ENCODE measurements around the gene DICER1. TPM values are rescaled to one million over a fixed set of nuclear protein-coding genes. Genes with fewer than 3 reads are reported as not detected.

Gene DICER1
- polyA plus RNA-seq, 1 donor (not counting 4 experiments of a cell fraction or from before 2014, with no cell fraction given) = 31.6 TPM

DNA sequence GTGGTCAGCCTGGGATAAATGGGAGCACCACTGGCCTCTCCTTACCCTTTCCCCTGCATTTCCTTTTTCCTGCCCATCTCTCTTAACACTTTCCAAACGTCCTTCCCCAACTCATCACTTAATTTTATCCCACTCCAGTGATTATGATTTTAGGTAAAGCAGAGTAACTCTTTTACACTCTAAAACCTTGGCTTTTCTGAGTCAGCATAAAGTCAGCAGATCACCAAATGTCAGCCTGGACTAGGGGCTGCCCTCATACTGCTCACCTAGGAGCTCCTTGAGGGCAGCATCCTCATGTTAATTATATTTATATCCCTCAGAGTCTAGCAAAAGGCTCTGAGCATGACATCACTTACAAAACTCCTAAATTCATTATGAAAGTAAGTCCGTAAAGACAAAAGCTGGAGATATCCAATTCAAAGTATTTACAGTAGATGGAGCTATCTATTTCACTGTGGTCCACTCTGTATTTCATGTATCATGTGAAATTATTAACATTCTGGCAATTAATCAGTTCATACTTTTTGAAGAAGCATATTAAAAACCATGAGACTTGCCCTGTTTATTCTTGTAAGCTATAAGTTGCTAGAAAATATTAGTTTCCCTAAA is 17.0 kb upstream of the DICER1 start:
- no peak overlapping the region for H3K4me2 ChIP-seq (ENCODE audit: control insufficient read depth, extremely low read depth, insufficient read depth, low read depth, low read length)
- no peak overlapping the region for H3K9ac ChIP-seq (ENCODE audit: control insufficient read depth, extremely low read depth, insufficient read depth, low read length)
- no peaks in the 10 kb centered on the region for H3K9me3 ChIP-seq (ENCODE audit: control insufficient read depth, low read depth, low read length)
- no peaks in the 10 kb centered on the region for H3K79me2 ChIP-seq (ENCODE audit: control insufficient read depth, insufficient read depth, low read length)
- no peak for FAIRE-seq
- H3K4me3 ChIP-seq (ENCODE audit: control insufficient read depth in 2 of 3, extremely low read depth in 1 of 3, insufficient read depth in 2 of 3, low read depth in 1 of 3, low read length in 3 of 3) = no peak overlapping the region
- H4K20me1 ChIP-seq (ENCODE audit: control insufficient read depth, extremely low read depth, insufficient read depth, low read length) = peaks cover 2% of the 10 kb centered on the region
- no peak overlapping the region for H3K27ac ChIP-seq (ENCODE audit: control insufficient read depth, insufficient read depth, low read length)
- H2AFZ ChIP-seq (ENCODE audit: control insufficient read depth, low read length) = no peak overlapping the region
- TF ChIP-seq EZH2 (IDR thresholded peaks at IDR 0.05; ENCODE audit: low read length) = no peak
- TF ChIP-seq, protein P1, sequence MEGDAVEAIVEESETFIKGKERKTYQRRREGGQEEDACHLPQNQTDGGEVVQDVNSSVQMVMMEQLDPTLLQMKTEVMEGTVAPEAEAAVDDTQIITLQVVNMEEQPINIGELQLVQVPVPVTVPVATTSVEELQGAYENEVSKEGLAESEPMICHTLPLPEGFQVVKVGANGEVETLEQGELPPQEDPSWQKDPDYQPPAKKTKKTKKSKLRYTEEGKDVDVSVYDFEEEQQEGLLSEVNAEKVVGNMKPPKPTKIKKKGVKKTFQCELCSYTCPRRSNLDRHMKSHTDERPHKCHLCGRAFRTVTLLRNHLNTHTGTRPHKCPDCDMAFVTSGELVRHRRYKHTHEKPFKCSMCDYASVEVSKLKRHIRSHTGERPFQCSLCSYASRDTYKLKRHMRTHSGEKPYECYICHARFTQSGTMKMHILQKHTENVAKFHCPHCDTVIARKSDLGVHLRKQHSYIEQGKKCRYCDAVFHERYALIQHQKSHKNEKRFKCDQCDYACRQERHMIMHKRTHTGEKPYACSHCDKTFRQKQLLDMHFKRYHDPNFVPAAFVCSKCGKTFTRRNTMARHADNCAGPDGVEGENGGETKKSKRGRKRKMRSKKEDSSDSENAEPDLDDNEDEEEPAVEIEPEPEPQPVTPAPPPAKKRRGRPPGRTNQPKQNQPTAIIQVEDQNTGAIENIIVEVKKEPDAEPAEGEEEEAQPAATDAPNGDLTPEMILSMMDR (optimal IDR thresholded peaks at IDR 0.05 in 1 of 3, IDR thresholded peaks at IDR 0.05 in 1 of 3, conservative IDR thresholded peaks at IDR 0.05 in 1 of 3; ENCODE audit: extremely low read depth in 1 of 3, insufficient read depth in 2 of 3, low read length in 3 of 3) = no peak
- H3K4me1 ChIP-seq (ENCODE audit: control insufficient read depth, extremely low read depth, insufficient read depth, low read length) = no peaks in the 10 kb centered on the region
- DNase-seq (ENCODE audit: low read depth, low spot score) = no peak
- dilution Hi-C loops (cut with MboI; ENCODE audit: extremely low pct_ligation_motif_present, low sequenced_read_pairs) = no loop called here
- no peaks in the 10 kb centered on the region for H3K9me1 ChIP-seq (ENCODE audit: control insufficient read depth, extremely low read depth, insufficient read depth, low read length)
- no peaks in the 10 kb centered on the region for H3K27me3 ChIP-seq (ENCODE audit: control insufficient read depth, extremely low read depth, insufficient read depth, low read length)
- no peaks in the 10 kb centered on the region for H3K36me3 ChIP-seq (ENCODE audit: control insufficient read depth in 2 of 2, extremely low read depth in 1 of 2, insufficient read depth in 2 of 2, low read length in 2 of 2)

DNA sequence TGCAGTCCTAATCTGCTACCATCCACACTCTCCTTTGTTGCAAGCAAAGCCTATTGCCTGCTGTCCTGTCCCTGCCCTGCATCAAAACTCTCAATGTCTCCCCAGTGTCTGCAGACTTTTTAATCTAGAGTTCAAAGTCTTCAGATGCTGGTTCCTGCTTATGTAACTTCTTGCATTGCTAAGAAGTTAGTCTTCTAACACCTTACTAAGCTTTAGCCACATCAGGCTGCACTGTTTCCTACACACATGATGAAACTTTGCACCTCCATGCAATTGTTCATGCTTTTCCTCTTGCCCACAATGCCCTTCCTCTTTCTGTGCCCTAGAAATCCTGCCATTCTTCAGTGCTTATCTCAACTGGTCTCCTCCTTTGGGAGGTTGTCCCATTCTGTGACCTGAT is 16.2 kb upstream of the DICER1 start:
- dilution Hi-C loops (cut with MboI; ENCODE audit: extremely low pct_ligation_motif_present, low sequenced_read_pairs) = no loop called here
- Histone ChIP-seq H3K4me3 (ENCODE audit: control insufficient read depth in 2 of 3, extremely low read depth in 1 of 3, insufficient read depth in 2 of 3, low read depth in 1 of 3, low read length in 3 of 3) (no peak overlapping the region), H3K27me3 (ENCODE audit: control insufficient read depth, extremely low read depth, insufficient read depth, low read length) (no peaks in the 10 kb centered on the region), H3K9me1 (ENCODE audit: control insufficient read depth, extremely low read depth, insufficient read depth, low read length) (no peaks in the 10 kb centered on the region), H3K9ac (ENCODE audit: control insufficient read depth, extremely low read depth, insufficient read depth, low read length) (no peak overlapping the region), H2AFZ (ENCODE audit: control insufficient read depth, low read length) (no peak overlapping the region), H3K9me3 (ENCODE audit: control insufficient read depth, low read depth, low read length) (no peaks in the 10 kb centered on the region), H3K27ac (ENCODE audit: control insufficient read depth, insufficient read depth, low read length) (no peak overlapping the region), H3K4me1 (ENCODE audit: control insufficient read depth, extremely low read depth, insufficient read depth, low read length) (no peaks in the 10 kb centered on the region), H3K36me3 (ENCODE audit: control insufficient read depth in 2 of 2, extremely low read depth in 1 of 2, insufficient read depth in 2 of 2, low read length in 2 of 2) (no peaks in the 10 kb centered on the region), H3K4me2 (ENCODE audit: control insufficient read depth, extremely low read depth, insufficient read depth, low read depth, low read length) (no peak overlapping the region), H3K79me2 (ENCODE audit: control insufficient read depth, insufficient read depth, low read length) (no peaks in the 10 kb centered on the region), H4K20me1 (ENCODE audit: control insufficient read depth, extremely low read depth, insufficient read depth, low read length) (peaks cover 2% of the 10 kb centered on the region)
- no peak for TF ChIP-seq EZH2 (IDR thresholded peaks at IDR 0.05; ENCODE audit: low read length)
- TF ChIP-seq, protein P1 (optimal IDR thresholded peaks at IDR 0.05 in 1 of 3, IDR thresholded peaks at IDR 0.05 in 1 of 3, conservative IDR thresholded peaks at IDR 0.05 in 1 of 3; ENCODE audit: extremely low read depth in 1 of 3, insufficient read depth in 2 of 3, low read length in 3 of 3) = no peak
- no peak for DNase-seq (ENCODE audit: low read depth, low spot score)
- FAIRE-seq = no peak
